ENCODE data around the gene EPG5.

EPG5 gene

DNA sequence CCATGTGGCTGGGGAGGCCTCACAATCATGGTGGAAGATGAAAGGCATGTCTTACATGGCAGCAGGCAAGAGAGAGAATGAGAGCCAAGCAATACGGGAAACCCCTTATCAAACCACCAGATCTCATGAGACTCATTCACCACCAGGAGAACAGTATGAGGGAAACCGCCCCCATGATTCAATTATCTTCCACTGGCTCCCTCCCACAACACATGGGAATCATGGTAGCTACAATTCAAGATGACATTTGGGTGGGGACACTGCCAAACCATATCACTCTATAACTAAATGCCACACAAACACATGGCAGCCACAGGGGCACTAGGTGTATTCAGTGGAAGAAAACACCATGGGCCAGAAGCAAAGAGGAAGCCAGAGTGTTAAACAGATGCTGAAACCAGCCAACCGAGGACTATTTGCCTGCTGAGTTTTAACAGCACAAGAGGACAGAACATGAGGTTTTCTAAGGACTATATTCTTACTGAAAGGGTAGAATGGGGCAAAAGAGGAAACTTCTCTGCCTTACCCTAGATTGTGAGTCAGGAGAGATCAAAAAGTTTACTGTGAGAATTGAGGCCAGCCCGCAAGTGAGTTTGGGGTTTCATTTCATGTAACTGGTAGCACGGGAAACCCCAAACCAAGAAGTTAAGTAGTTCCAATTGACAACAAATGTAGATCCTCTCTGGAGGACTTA is 92.5 kb downstream of the EPG5 start:
- H3K4me3 ChIP-seq (ENCODE audit: low read length): no peak overlapping the region
- DNase-seq (ENCODE audit: low read depth): no peak

GRCh38 chr18:45871431-45872084 is 95.6 kb downstream of the EPG5 start:
- no peak for DNase-seq (ENCODE audit: low read depth)
- H3K4me3 ChIP-seq (ENCODE audit: low read length): no peak overlapping the region
- TF ChIP-seq, protein P1, sequence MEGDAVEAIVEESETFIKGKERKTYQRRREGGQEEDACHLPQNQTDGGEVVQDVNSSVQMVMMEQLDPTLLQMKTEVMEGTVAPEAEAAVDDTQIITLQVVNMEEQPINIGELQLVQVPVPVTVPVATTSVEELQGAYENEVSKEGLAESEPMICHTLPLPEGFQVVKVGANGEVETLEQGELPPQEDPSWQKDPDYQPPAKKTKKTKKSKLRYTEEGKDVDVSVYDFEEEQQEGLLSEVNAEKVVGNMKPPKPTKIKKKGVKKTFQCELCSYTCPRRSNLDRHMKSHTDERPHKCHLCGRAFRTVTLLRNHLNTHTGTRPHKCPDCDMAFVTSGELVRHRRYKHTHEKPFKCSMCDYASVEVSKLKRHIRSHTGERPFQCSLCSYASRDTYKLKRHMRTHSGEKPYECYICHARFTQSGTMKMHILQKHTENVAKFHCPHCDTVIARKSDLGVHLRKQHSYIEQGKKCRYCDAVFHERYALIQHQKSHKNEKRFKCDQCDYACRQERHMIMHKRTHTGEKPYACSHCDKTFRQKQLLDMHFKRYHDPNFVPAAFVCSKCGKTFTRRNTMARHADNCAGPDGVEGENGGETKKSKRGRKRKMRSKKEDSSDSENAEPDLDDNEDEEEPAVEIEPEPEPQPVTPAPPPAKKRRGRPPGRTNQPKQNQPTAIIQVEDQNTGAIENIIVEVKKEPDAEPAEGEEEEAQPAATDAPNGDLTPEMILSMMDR (conservative IDR thresholded peaks at IDR 0.05; ENCODE audit: low read depth, low read length): no peak

More for the DNA sequence above, 92.5 kb downstream of the EPG5 start:
- TF ChIP-seq, protein P1 (conservative IDR thresholded peaks at IDR 0.05; ENCODE audit: low read depth, low read length): no peak

- TF ChIP-seq, protein P1 (conservative IDR thresholded peaks at IDR 0.05; ENCODE audit: low read depth, low read length): no peak
- no peak overlapping the region for H3K4me3 ChIP-seq (ENCODE audit: low read length)
- no peak for DNase-seq (ENCODE audit: low read depth)
Measured at GRCh38 chr18:45870419-45870818, 96.7 kb downstream of the EPG5 start.

DNA sequence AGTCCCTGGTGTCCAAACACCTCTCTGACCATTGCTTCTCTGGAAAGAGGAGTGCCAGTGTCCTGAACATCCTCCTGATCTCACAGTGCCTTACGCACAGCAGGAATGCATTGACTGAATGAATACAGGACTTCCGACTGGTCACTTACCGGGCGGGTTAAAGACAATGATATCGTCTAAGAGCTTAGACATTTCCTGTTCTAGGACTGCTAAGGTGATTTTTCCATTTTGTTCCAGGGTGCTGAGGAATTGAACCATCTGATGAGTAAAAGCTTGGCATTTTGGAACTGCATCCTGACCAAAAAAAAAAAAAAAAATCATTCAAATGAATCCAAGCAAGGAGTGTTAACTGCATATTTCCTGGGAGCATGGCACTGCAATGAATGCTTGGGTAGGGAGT is 101.7 kb downstream of the EPG5 start:
- no peak for DNase-seq (ENCODE audit: low read depth)
- TF ChIP-seq, protein P1 (conservative IDR thresholded peaks at IDR 0.05; ENCODE audit: low read depth, low read length): no peak
- no peak overlapping the region for H3K4me3 ChIP-seq (ENCODE audit: low read length)

- TF ChIP-seq, protein P1 (conservative IDR thresholded peaks at IDR 0.05; ENCODE audit: low read depth, low read length): no peak
- no peak overlapping the region for H3K4me3 ChIP-seq (ENCODE audit: low read length)
- no peak for DNase-seq (ENCODE audit: low read depth)
Measured at GRCh38 chr18:45864081-45864480, 103.0 kb downstream of the EPG5 start.

GRCh38 chr18:45863469-45863868 is 103.7 kb downstream of the EPG5 start:
- H3K4me3 ChIP-seq (ENCODE audit: low read length): no peak overlapping the region
- DNase-seq (ENCODE audit: low read depth): no peak
- TF ChIP-seq, protein P1 (conservative IDR thresholded peaks at IDR 0.05; ENCODE audit: low read depth, low read length): no peak

- TF ChIP-seq, protein P1 (conservative IDR thresholded peaks at IDR 0.05; ENCODE audit: low read depth, low read length): no peak
- DNase-seq (ENCODE audit: low read depth): no peak
- H3K4me3 ChIP-seq (ENCODE audit: low read length): no peak overlapping the region
Measured at GRCh38 chr18:45861926-45862325, 105.2 kb downstream of the EPG5 start.
